Endothelial cell of umbilical vein (primary cell): ENCODE results near the gene PLXNA4.

Experiments used
- CTCF ChIP-seq, 2 donors: IDR thresholded peaks; 1 replicate in 1 of 2; 2 replicates in 1 of 2; pipeline ENCODE4 v1.5.1; 2011; ENCODE audit warnings: low read length in 2 of 2, mild to moderate bottlenecking in 2 of 2, moderate library complexity in 2 of 2, control low read depth in 1 of 2, inconsistent platforms in 1 of 2, low read depth in 1 of 2; ENCODE audit not compliant: insufficient read depth in 1 of 2; ENCODE audit errors: extremely low read depth in 1 of 2
- JUN ChIP-seq: IDR thresholded peaks from 2 replicates; pipeline ENCODE4 v1.6.1; 2011; ENCODE audit warnings: borderline replicate concordance, low read depth; ENCODE audit not compliant: insufficient read length, insufficient read depth
- MYC ChIP-seq: IDR thresholded peaks from one replicate; pipeline ENCODE4 v1.6.1; 2011; ENCODE audit warnings: mild to moderate bottlenecking, low read depth, low read length
- POLR2A ChIP-seq: IDR thresholded peaks from 2 replicates; pipeline ENCODE4 v1.6.1; 2012; ENCODE audit warnings: low read depth, mild to moderate bottlenecking, control low read depth, low read length

GRCh38 chr7:132533916-132534315 lies 42.4 kb downstream of the PLXNA4 start:
- TF ChIP-seq CTCF (IDR thresholded peaks at IDR 0.05; ENCODE audit: extremely low read depth in 1 of 2, insufficient read depth in 1 of 2, low read depth in 1 of 2, low read length in 2 of 2): no peak
- no peak for TF ChIP-seq JUN
- no peak for TF ChIP-seq POLR2A
- no peak for TF ChIP-seq MYC
